Keratinocyte (primary cell): ENCODE results near the gene MMP11. TPM values are rescaled to one million over a fixed set of nuclear protein-coding genes. Genes with fewer than 3 reads are reported as not detected.

Experiments
- DNase-seq: peaks from one replicate; pipeline ENCODE4 v3.0.0-alpha.2; 2011; ENCODE audit warnings: low read depth, missing footprints, low spot score
- FAIRE-seq: peaks from 2 replicates; lab custom pipeline; 2011; peaks lifted over from hg19 to GRCh38; lab: Jason Lieb, UNC
- H2AFZ ChIP-seq: 2 replicates; pipeline ENCODE4 v1.6.0; 2012; ENCODE audit warnings: low read length, control low read depth, inconsistent platforms; ENCODE audit not compliant: control insufficient read depth
- H3K27ac ChIP-seq: 2 replicates; pipeline ENCODE4 v1.5.1; 2011; ENCODE audit warnings: low read length; ENCODE audit not compliant: control insufficient read depth, insufficient read depth
- H3K27me3 ChIP-seq: 3 replicates; pipeline ENCODE4 v1.6.0; 2011; ENCODE audit warnings: low read length; ENCODE audit not compliant: control insufficient read depth, insufficient read depth; ENCODE audit errors: extremely low read depth
- H3K36me3 ChIP-seq, 2 experiments: 2 replicates in 1 of 2; 3 replicates in 1 of 2; pipeline ENCODE4 v1.5.1; 2011; ENCODE audit warnings: low read length in 2 of 2, mild to moderate bottlenecking in 1 of 2; ENCODE audit not compliant: control insufficient read depth in 2 of 2, insufficient read depth in 2 of 2; ENCODE audit errors: extremely low read depth in 1 of 2
- H3K4me1 ChIP-seq: 3 replicates; pipeline ENCODE4 v1.5.1; 2011; ENCODE audit warnings: low read length; ENCODE audit not compliant: control insufficient read depth, insufficient read depth; ENCODE audit errors: extremely low read depth
- H3K4me2 ChIP-seq: 3 replicates; pipeline ENCODE4 v1.6.0; 2011; ENCODE audit warnings: low read depth, low read length; ENCODE audit not compliant: control insufficient read depth, insufficient read depth; ENCODE audit errors: extremely low read depth
- H3K4me3 ChIP-seq, 3 experiments: fragments of 200-600 bp in 1 of 3; sonication (generic) in 1 of 3; 2 replicates in 2 of 3; 3 replicates in 1 of 3; pipeline ENCODE4 v1.5.1; 2011 to 2016; ENCODE audit warnings: low read length in 3 of 3, mild to moderate bottlenecking in 3 of 3, control low read depth in 2 of 3, inconsistent platforms in 1 of 3, low read depth in 1 of 3, mixed read lengths in 1 of 3, mixed run types in 1 of 3, moderate library complexity in 1 of 3; ENCODE audit not compliant: control insufficient read depth in 2 of 3, insufficient read depth in 2 of 3; ENCODE audit errors: extremely low read depth in 1 of 3
- H3K79me2 ChIP-seq: 2 replicates; pipeline ENCODE4 v1.6.0; 2012; ENCODE audit warnings: low read length; ENCODE audit not compliant: control insufficient read depth, insufficient read depth
- H3K9ac ChIP-seq: 3 replicates; pipeline ENCODE4 v1.6.0; 2011; ENCODE audit warnings: low read length; ENCODE audit not compliant: control insufficient read depth, insufficient read depth; ENCODE audit errors: extremely low read depth
- H3K9me1 ChIP-seq: 3 replicates; pipeline ENCODE4 v1.6.0; 2011; ENCODE audit warnings: low read length; ENCODE audit not compliant: control insufficient read depth, insufficient read depth; ENCODE audit errors: extremely low read depth
- H3K9me3 ChIP-seq: 2 replicates; pipeline ENCODE4 v1.5.1; 2012; ENCODE audit warnings: low read depth, low read length; ENCODE audit not compliant: control insufficient read depth
- H4K20me1 ChIP-seq: 3 replicates; pipeline ENCODE4 v1.6.0; 2011; ENCODE audit warnings: low read length; ENCODE audit not compliant: control insufficient read depth, insufficient read depth; ENCODE audit errors: extremely low read depth
- EZH2 ChIP-seq: IDR thresholded peaks from one replicate; pipeline ENCODE4 v1.6.1; 2012; ENCODE audit warnings: inconsistent platforms, mild to moderate bottlenecking, low read length, moderate library complexity
- dilution Hi-C: fragments of 300-500 bp; cut with MboI; formaldehyde crosslinking; loops from one replicate; pipeline ENCODE4 v1.7.0; 2020; ENCODE audit warnings: low sequenced_read_pairs; ENCODE audit not compliant: extremely low pct_ligation_motif_present
- polyA plus RNA-seq, 5 experiments: library from polyadenylated mRNA; depleted of rRNA in 3 of 5; stranded (reverse) in 3 of 5; stranded (forward) in 1 of 5; unstranded in 1 of 5; fragments of >200 nt; gene quantifications; 1 replicate in 1 of 5; 2 replicates in 3 of 5; 3 replicates in 1 of 5; pipeline versions ENCODE4 v1.2.1 to v1.2.3, GENCODE V29; 2011 to 2012; ENCODE audit warnings: missing spikeins in 2 of 5, low read depth in 1 of 5, low replicate concordance in 1 of 5
- TF ChIP-seq, protein P1 (sequence below), 3 experiments: IDR thresholded peaks in 1 of 3; conservative IDR thresholded peaks in 1 of 3; optimal IDR thresholded peaks in 1 of 3; 2 replicates in 2 of 3; 3 replicates in 1 of 3; pipeline versions ENCODE3 to v1.5.1; 2011; ENCODE audit warnings: low read length in 3 of 3, mild to moderate bottlenecking in 3 of 3, moderate library complexity in 2 of 3, control low read depth in 1 of 3, inconsistent platforms in 1 of 3; ENCODE audit not compliant: insufficient read depth in 2 of 3; ENCODE audit errors: extremely low read depth in 1 of 3

Gene MMP11
- polyA plus RNA-seq, 1 donor (not counting 4 experiments of a cell fraction or from before 2014, with no cell fraction given), result 0.13 TPM

DNA sequence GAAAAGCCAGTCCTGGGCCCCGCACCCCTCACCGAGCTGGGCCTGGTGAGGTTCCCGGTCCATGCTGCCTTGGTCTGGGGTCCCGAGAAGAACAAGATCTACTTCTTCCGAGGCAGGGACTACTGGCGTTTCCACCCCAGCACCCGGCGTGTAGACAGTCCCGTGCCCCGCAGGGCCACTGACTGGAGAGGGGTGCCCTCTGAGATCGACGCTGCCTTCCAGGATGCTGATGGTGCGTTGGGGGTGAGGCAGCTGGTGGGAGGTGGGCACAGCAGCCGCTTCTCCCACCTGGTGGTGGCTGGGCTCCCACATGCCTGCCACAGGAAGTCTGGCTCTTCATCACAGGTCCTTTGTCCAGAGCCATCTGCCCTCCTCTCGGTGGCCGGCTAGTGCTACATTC, 9.6 kb downstream of the MMP11 start:
- Histone ChIP-seq H3K9me1 (no peaks in the 10 kb centered on the region), H2AFZ (no peak overlapping the region), H3K36me3 (no peaks in the 10 kb centered on the region), H3K9ac (no peak overlapping the region), H3K4me2 (peak overlapping the region; percentile 37), H3K4me1 (peaks cover 22% of the 10 kb centered on the region), H3K79me2 (no peaks in the 10 kb centered on the region), H3K9me3 (no peaks in the 10 kb centered on the region), H4K20me1 (no peaks in the 10 kb centered on the region), H3K27me3 (no peaks in the 10 kb centered on the region), H3K27ac (no peak overlapping the region), H3K4me3 (no peak overlapping the region)
- FAIRE-seq (no peak), DNase-seq (no peak)
- dilution Hi-C loops, result no loop called here
- no peak for TF ChIP-seq EZH2
- TF ChIP-seq, protein P1, sequence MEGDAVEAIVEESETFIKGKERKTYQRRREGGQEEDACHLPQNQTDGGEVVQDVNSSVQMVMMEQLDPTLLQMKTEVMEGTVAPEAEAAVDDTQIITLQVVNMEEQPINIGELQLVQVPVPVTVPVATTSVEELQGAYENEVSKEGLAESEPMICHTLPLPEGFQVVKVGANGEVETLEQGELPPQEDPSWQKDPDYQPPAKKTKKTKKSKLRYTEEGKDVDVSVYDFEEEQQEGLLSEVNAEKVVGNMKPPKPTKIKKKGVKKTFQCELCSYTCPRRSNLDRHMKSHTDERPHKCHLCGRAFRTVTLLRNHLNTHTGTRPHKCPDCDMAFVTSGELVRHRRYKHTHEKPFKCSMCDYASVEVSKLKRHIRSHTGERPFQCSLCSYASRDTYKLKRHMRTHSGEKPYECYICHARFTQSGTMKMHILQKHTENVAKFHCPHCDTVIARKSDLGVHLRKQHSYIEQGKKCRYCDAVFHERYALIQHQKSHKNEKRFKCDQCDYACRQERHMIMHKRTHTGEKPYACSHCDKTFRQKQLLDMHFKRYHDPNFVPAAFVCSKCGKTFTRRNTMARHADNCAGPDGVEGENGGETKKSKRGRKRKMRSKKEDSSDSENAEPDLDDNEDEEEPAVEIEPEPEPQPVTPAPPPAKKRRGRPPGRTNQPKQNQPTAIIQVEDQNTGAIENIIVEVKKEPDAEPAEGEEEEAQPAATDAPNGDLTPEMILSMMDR (optimal IDR thresholded peaks at IDR 0.05 in 1 of 3, IDR thresholded peaks at IDR 0.05 in 1 of 3, conservative IDR thresholded peaks at IDR 0.05 in 1 of 3; ENCODE audit: extremely low read depth in 1 of 3, insufficient read depth in 2 of 3, low read length in 3 of 3), result no peak

DNA sequence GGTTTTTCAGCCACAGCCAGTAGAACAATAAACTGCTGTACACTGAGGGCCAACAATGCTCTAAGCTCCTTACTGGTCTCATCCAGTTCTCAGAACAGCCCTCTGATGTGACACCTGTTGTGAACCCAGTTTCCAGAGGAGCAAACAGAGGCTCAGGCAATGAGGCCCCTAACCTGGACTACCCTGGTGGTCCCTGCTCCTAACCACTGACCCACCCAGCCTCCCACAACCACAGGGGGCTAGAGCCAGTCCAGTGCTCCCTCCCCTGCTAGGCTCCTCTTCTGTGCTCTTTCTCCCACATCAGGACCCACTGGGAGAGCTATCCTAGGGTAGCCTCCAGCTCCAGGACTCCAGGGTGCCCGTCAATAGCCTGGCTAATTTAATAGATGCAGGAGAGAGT, 10.1 kb downstream of the MMP11 start:
- no peaks in the 10 kb centered on the region for H3K9me1 ChIP-seq
- TF ChIP-seq, protein P1 (optimal IDR thresholded peaks at IDR 0.05 in 1 of 3, IDR thresholded peaks at IDR 0.05 in 1 of 3, conservative IDR thresholded peaks at IDR 0.05 in 1 of 3; ENCODE audit: extremely low read depth in 1 of 3, insufficient read depth in 2 of 3, low read length in 3 of 3), result no peak
- no peak for TF ChIP-seq EZH2
- peaks cover 23% of the 10 kb centered on the region for H3K4me1 ChIP-seq
- no peaks in the 10 kb centered on the region for H3K9me3 ChIP-seq
- H3K27me3 ChIP-seq, result no peaks in the 10 kb centered on the region
- no peaks in the 10 kb centered on the region for H3K36me3 ChIP-seq
- no peak overlapping the region for H3K4me3 ChIP-seq
- H3K79me2 ChIP-seq, result peaks cover 4% of the 10 kb centered on the region
- dilution Hi-C loops, result no loop called here
- H4K20me1 ChIP-seq, result peaks cover 2% of the 10 kb centered on the region
- FAIRE-seq (no peak), DNase-seq (no peak)
- no peak overlapping the region for H3K27ac ChIP-seq
- no peak overlapping the region for H3K4me2 ChIP-seq
- H3K9ac ChIP-seq, result no peak overlapping the region
- H2AFZ ChIP-seq, result no peak overlapping the region
